GM23248 (cell line): ENCODE data around the gene IGFLR1.

ENCODE experiments used
- EZH2 ChIP-seq: fragments of 200-600 bp; sonication (generic); IDR thresholded peaks from 2 replicates; pipeline ENCODE4 v1.6.1; 2018; ENCODE audit warnings: antibody characterized with exemption, mild to moderate bottlenecking; ENCODE audit not compliant: insufficient read depth, poor library complexity, severe bottlenecking
- EZH2phosphoT487 ChIP-seq: fragments of 200-600 bp; sonication (generic); IDR thresholded peaks from 2 replicates; pipeline ENCODE4 v1.6.1; 2018; ENCODE audit warnings: antibody characterized with exemption, moderate library complexity, mild to moderate bottlenecking, low read depth; ENCODE audit not compliant: insufficient read depth

DNA sequence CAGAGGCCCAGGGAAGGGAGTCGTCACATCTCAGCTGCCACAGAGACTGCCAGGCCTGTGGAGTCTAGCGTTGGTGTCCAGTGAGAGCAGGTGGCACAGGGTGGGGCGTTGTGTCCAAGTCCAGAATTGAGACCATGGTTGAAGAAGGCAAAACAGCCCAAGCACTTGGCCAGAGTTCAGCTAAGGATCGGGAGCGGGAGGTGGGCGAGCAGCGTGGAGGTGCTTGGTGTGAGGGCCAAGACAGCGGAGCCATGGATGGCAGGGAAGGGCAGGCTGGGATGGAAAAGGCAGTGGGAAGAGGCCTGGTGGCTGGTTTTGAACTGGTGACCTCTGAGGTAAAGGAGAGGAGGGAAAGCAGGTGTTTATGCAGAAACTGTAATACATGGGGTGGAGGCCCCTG, 8.0 kb downstream of the IGFLR1 start:
- TF ChIP-seq EZH2phosphoT487 = no peak
- no peak for TF ChIP-seq EZH2
